Left colon (tissue), 2 donors: ENCODE results near the gene HCAR3. TPM values are rescaled to one million over a fixed set of nuclear protein-coding genes. Genes with fewer than 3 reads are reported as not detected.
"Not testable (repeated sequence)": the region's sequence is repeated elsewhere in the genome, so short reads cannot be mapped to it uniquely, and the experiment has no call there.

Source experiments
- ATAC-seq: fragments of 200-7000 bp; cut with Tn5 transposase; one replicate; pipeline ENCODE4 v1.9.1; 2020; ENCODE audit warnings: mild to moderate bottlenecking, moderate library complexity
- DNase-seq, 2 donors: peaks; one replicate each; pipeline ENCODE4 v3.0.0-alpha.2; 2020
- intact Hi-C, 2 donors: fragments of 100-400 bp; cut with DNase I in 1 of 2; cut with micrococcal nuclease in 1 of 2; formaldehyde crosslinking; loops; one replicate each; pipeline versions ENCODE4 v1.11.2 to v1.14.0; 2022; cut with DNase I, micrococcal nuclease
- total RNA-seq, 2 donors: library from RNA; stranded (reverse); fragmentation: NEBNext Ultra II Directional; extraction: Animal tissue kit (Norgen Biotek cat#: 25700); gene quantifications; one replicate each; pipeline ENCODE4 v1.2.1, GENCODE V29; 2021
- donor health status: DM: no; HTN: no; CAD: no.
- donor health status: DM: yes; HTN: yes; CAD: no.

The HCAR3 gene
- total RNA-seq, 2 donors from 2014 or later: 0.11 TPM; not detected in 1

DNA sequence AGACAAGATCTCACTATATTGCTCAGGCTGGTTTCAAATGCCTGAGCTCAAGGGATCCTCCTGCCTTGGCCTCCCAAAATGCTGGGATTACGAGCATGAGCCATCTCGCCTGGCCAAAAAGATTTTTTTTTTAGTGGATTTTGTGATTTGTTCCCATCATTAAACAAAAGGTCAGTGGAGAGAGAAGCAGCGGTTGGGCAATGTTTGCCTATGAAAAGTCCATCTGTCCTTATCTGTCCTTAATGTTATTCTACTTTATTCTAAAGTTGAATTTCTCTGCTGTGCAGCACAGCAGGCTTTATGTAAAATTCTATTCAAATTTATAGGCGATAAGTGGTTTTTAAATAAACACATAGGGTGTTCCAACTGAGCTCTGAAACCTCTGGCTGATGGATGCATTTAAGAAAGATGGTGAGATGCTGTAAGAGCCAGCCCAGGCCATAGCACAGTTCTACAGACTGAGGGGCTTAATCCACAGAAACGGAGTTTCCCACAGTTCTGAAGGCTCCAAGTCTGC lies 32.3 kb downstream of the HCAR3 start:
- DNase-seq (no peak), ATAC-seq (no peak)
- intact Hi-C loops: no loop called here

- ATAC-seq: no peak
- DNase-seq: no peak
- intact Hi-C loops: no loop called here
These were observed 34.8 kb downstream of the HCAR3 start for GRCh38 chr12:122681814-122682213.

DNA sequence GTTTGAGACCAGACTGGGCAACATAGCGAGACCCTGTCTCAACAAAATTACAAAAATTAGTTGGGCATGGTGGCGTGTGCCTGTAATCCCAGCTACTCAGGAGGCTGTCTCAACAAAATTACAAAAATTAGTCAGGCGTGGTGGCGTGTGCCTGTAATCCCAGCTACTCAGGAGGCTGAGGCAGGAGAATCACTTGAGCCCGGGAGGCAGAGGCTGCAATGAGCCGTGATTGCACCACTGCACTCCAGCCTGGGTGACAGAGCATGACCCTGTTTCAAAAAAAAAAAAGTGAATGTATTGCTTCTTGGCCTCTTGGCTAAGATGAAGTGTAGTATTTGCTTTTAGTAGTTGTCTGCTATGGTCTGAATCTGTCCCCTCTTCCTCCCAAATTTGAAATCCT lies 35.6 kb downstream of the HCAR3 start:
- DNase-seq, ATAC-seq, intact Hi-C loops: not testable (repeated sequence)

- ATAC-seq, DNase-seq, intact Hi-C loops: not testable (repeated sequence)
These were observed 39.8 kb downstream of the HCAR3 start for GRCh38 chr12:122676781-122677180.

GRCh38 chr12:122676015-122676414 lies 40.6 kb downstream of the HCAR3 start:
- intact Hi-C loops, ATAC-seq, DNase-seq: not testable (repeated sequence)

GRCh38 chr12:122672515-122672914 lies 44.1 kb downstream of the HCAR3 start:
- intact Hi-C loops: no loop called here
- no peak for ATAC-seq
- DNase-seq: no peak

GRCh38 chr12:122669397-122670070 lies 47.1 kb downstream of the HCAR3 start:
- no peak for DNase-seq
- ATAC-seq: no peak
- intact Hi-C loops: no loop called here

DNA sequence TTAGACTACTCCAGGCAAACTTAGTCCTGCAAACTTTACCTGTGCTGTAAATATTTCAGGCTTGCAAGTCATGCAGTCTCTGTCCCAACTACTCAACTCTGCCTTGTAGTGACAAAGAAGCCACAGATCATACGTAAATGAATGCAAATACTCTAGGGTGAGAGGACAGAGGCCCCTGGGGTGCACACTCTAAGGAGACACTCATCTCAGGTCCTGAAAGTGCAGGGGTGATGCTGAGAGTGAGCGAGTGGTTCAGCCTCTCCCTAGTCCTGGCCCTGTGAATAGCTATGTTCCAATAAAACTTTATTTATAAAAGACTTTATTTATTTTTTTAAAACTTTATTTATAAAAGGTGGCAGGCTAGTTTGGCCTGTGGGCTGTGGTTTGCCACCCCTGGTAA lies 48.3 kb downstream of the HCAR3 start:
- no peak for DNase-seq
- ATAC-seq: no peak
- intact Hi-C loops: no loop called here

- ATAC-seq (no peak), DNase-seq (no peak)
- intact Hi-C loops: no loop called here
These were observed 50.9 kb downstream of the HCAR3 start for GRCh38 chr12:122665759-122666158.

DNA sequence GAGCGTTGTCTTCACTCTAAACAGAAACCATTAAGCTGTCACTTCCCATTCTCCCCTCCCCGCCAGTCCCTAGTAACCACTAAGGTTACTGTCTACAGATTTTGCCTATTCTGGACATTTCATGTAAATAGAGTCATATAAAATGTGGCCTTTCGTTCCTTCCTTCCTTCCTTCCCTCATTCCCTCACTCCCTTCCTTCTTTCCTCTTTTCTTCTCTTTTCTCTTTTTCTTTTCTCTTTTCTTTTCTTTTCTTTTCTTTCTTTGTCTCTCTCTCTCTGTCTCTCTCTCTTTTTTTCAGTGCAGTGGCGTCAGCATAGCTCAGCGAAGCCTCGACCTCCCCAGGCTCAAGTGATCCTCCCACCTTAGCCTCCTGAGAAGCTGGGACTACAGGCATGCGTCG lies 51.3 kb downstream of the HCAR3 start:
- ATAC-seq (no peak), DNase-seq (no peak)
- intact Hi-C loops: no loop called here

Other genes starting within 250 kb of the HCAR3 start
- gene ZCCHC8, start 215.9 kb downstream of the HCAR3 start, total RNA-seq: 10 to 100 TPM; 18.7 to 20.0 TPM
- gene RSRC2, start 189.9 kb downstream of the HCAR3 start, total RNA-seq: 10 to 100 TPM; 49.4 to 67.4 TPM
- 10 to 100 TPM; 10.1 to 17.5 TPM for gene KNTC1, start 189.6 kb downstream of the HCAR3 start, total RNA-seq
- under 1 TPM in 1 of 2 donors, not detected in 1; 0.49 TPM for gene HCAR2, start 13.5 kb downstream of the HCAR3 start, total RNA-seq
- gene HCAR1, start 14.0 kb upstream of the HCAR3 start, total RNA-seq: under 1 TPM in 1 of 2 donors, not detected in 1; 0.06 TPM
- 10 to 100 TPM; 31.9 to 36.9 TPM for gene DENR, start 36.0 kb upstream of the HCAR3 start, total RNA-seq
- under 1 TPM; 0.40 to 0.42 TPM for gene CCDC62, start 57.8 kb upstream of the HCAR3 start, total RNA-seq
- gene HIP1R, start 118.6 kb upstream of the HCAR3 start, total RNA-seq: 10 to 100 TPM; 62.3 to 66.4 TPM
- 10 to 100 TPM; 66.4 to 86.7 TPM for gene VPS37B, start 179.3 kb upstream of the HCAR3 start, total RNA-seq
- gene ABCB9, start 249.7 kb upstream of the HCAR3 start, total RNA-seq: 1 to 10 TPM; 4.6 to 4.9 TPM